Duodenal mucosa (tissue), 2 donors: ENCODE measurements around the gene PHC1.
"Not testable (repeated sequence)": the region's sequence is repeated elsewhere in the genome, so short reads cannot be mapped to it uniquely, and the experiment has no call there.

Experiments
- H3K27ac ChIP-seq: one replicate; pipeline ENCODE4 v1.7.0; 2013; ENCODE audit warnings: low read depth, low read length
- H3K27me3 ChIP-seq, 2 donors: one replicate each; pipeline ENCODE4 v1.7.0; 2013; ENCODE audit warnings: low read length in 2 of 2, control low read depth in 1 of 2; ENCODE audit not compliant: insufficient read depth in 2 of 2, control insufficient read depth in 1 of 2
- H3K36me3 ChIP-seq, 2 donors: one replicate each; pipeline ENCODE4 v1.7.0; 2013; ENCODE audit warnings: low read length in 2 of 2, control low read depth in 1 of 2; ENCODE audit not compliant: insufficient read depth in 2 of 2, control insufficient read depth in 1 of 2
- H3K4me1 ChIP-seq, 2 donors: one replicate each; pipeline ENCODE4 v1.7.0; 2013; ENCODE audit warnings: low read length in 2 of 2, control low read depth in 1 of 2; ENCODE audit not compliant: insufficient read depth in 2 of 2, control insufficient read depth in 1 of 2
- H3K4me3 ChIP-seq, 2 donors: one replicate each; pipeline ENCODE4 v1.7.0; 2013; ENCODE audit warnings: low read length in 2 of 2, low read depth in 1 of 2
- H3K9ac ChIP-seq, 2 donors: one replicate each; pipeline ENCODE4 v1.7.0; 2013; ENCODE audit warnings: low read length in 2 of 2, low read depth in 1 of 2
- H3K9me3 ChIP-seq, 2 donors: one replicate each; pipeline ENCODE4 v1.7.0; 2013; ENCODE audit warnings: low read length in 2 of 2, control low read depth in 1 of 2; ENCODE audit not compliant: control insufficient read depth in 1 of 2

Gene PHC1

DNA sequence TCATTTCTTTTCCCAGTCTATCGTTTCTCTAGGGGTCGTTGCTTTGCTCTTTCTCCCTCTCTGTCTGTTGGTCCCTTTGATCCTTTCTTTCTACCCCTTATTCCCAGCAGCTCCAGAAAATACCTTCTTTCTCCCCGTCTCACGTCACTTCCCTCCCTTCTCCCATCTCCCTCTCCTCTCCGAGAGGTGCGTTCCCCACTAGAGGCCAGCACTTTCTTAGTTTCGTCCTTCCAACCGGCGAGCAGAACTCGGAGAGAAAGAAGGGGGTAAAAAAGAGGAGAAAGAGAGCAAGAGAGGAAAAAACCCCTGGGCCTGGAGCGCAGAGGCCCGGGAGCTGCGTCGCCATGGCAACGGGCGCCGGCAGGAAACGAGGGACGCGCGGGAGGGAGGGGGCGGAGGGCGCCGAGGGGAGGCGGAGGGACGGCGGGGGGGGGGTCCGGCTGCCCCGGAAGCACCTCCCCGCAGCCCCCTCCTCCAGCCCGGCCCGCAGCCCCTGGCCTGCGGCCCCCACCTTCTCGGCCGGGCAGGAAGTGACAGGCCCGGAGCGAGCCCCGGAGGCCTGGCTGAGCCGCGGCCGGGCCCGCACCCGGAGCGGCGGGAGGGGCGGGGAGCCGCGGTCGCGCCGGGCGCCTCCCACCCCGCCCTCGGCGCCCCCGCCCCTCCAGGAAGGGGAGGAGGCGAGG lies at the start of gene PHC1:
PHC1 (plus strand) TSS at position 477 of the 683 bp plus-strand sequence. CDS start 3,169 bp downstream, outside the sequence.
- H3K4me3 ChIP-seq = peak within 1 kb of the TSS; percentile 81 to 91
- peak within 1 kb of the TSS; percentile 58 to 68 for H3K9ac ChIP-seq
- not testable (repeated sequence) for H3K36me3 ChIP-seq, H3K9me3 ChIP-seq, H3K27me3 ChIP-seq
- H3K27ac ChIP-seq = peak within 1 kb of the TSS; percentile 77
- peaks cover 16 to 17% of the 10 kb centered on the region in 2 donors for H3K4me1 ChIP-seq

DNA sequence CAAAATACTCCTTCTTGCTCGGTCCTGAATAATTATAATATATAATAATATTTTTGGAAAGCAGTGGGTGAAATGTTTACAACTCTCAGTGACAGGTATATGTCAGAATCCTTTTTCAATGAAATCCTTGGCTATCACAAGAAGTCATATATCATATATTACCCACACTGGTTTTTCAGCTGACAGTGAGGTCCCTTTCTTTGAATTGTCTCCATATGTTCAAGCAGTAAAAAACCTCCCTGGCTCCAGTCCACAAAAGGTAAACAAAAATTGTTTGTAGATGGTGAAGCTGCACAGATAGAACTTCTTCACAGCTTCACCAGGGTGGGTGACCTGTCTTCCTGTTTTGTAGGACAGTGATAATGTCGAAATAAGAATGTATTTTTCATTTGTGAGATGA lies 47.9 kb upstream of the PHC1 start:
- H3K27me3 ChIP-seq = no peaks in the 10 kb centered on the region
- H3K9me3 ChIP-seq = no peaks in the 10 kb centered on the region
- H3K4me3 ChIP-seq = no peak overlapping the region
- H3K9ac ChIP-seq = no peak overlapping the region
- H3K36me3 ChIP-seq = no peaks in the 10 kb centered on the region
- H3K4me1 ChIP-seq = no peaks in the 10 kb centered on the region
- no peak overlapping the region for H3K27ac ChIP-seq

DNA sequence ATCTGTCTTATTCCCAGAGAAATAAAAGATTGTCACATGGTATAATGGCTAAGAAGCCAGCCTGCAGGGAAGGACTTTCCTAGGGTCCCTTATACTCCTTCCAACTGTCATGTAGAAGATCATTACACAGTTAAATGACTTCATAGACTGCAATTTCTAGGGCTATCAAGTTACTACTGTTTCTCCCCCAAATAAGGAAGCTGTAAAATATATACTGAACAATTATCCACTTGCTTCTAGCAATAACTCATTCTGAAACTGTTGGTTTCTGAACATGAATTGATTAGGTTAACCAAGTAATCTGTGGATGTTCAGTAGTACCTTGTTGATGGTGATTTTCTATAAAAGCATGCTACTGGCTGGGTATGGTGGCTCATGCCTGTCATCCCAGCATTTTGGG lies 47.3 kb upstream of the PHC1 start:
- Histone ChIP-seq H3K9ac (no peak overlapping the region), H3K27ac (no peak overlapping the region), H3K4me3 (no peak overlapping the region), H3K9me3 (no peaks in the 10 kb centered on the region), H3K27me3 (no peaks in the 10 kb centered on the region), H3K36me3 (no peaks in the 10 kb centered on the region), H3K4me1 (no peaks in the 10 kb centered on the region)

DNA sequence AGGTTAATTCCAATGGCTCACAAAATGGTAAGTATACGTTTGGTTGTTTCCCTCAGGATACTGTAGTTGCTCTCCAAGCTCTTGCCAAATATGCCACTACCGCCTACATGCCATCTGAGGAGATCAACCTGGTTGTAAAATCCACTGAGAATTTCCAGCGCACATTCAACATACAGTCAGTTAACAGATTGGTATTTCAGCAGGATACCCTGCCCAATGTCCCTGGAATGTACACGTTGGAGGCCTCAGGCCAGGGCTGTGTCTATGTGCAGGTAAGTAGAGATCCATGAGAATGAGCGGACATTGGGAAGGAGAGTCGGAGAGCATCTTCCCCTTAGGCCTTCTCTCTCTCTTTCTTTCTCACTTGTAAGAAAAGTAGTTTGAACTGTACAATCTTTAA lies 46.5 kb upstream of the PHC1 start:
- H3K4me1 ChIP-seq = no peaks in the 10 kb centered on the region
- H3K9ac ChIP-seq = no peak overlapping the region
- H3K27me3 ChIP-seq = no peaks in the 10 kb centered on the region
- no peaks in the 10 kb centered on the region for H3K36me3 ChIP-seq
- H3K9me3 ChIP-seq = no peaks in the 10 kb centered on the region
- no peak overlapping the region for H3K27ac ChIP-seq
- H3K4me3 ChIP-seq = no peak overlapping the region

DNA sequence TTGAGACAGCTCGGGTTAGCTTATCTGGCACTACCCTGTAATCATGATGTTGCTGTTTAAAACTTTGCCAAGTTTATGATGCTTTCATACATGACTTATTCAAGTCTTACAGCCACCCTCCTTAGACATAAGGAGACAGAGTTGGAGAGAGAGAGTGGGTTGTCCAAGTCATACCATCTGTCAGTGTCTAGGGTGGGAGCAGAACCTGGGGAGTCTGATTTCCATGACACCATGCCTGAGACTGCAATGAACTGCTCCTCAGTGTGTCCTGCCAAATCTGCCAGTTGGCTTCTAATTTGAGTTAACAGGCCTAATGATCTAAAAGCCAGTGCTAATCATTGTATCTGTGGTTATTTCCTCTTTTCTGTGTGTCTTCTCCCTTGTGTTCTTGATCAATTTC lies 43.7 kb upstream of the PHC1 start:
- Histone ChIP-seq H3K4me3 (no peak overlapping the region), H3K9me3 (no peaks in the 10 kb centered on the region), H3K27me3 (no peaks in the 10 kb centered on the region), H3K27ac (no peak overlapping the region), H3K36me3 (no peaks in the 10 kb centered on the region), H3K4me1 (no peaks in the 10 kb centered on the region), H3K9ac (no peak overlapping the region)

DNA sequence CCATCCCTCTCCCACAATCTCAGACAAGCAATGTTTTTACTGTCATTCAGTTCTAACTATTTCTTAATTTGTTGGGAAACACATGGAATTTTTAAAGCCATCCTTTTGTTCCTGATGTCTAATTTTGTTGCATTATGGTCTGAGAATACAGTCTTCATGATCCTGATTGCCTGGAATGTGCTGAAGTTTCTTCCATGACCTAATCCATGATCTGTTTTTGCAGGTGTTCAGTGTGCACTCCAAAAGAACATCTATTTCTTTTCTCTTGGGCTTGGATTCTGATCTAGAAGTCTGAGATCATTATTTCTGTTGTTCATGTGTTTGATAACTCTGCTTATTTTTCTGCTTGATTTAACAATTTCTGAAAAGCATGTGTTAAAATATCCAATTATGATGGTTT lies 43.2 kb upstream of the PHC1 start:
- H3K9ac ChIP-seq = no peak overlapping the region
- H3K4me3 ChIP-seq = no peak overlapping the region
- no peak overlapping the region for H3K27ac ChIP-seq
- H3K27me3 ChIP-seq = no peaks in the 10 kb centered on the region
- H3K4me1 ChIP-seq = no peaks in the 10 kb centered on the region
- no peaks in the 10 kb centered on the region for H3K9me3 ChIP-seq
- no peaks in the 10 kb centered on the region for H3K36me3 ChIP-seq

DNA sequence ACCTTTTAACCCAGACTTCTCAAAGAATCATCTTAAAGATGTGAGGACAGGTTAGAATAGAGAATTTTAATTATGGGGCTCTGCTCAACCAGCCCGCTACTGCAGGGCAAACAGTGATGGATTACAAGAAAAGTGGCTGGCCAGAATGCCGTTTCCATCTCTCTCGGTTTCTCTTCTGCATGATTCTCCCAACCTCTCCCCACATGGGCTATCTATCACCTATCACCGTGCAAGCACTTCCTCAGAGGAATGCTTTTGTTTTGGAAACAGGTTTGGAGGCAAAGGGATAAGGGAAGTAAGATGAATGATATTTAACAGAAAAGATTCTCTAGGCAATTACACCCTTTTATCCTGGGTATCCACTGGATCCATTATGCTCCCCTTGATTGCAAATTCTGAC lies 37.4 kb upstream of the PHC1 start:
- H3K36me3 ChIP-seq = no peaks in the 10 kb centered on the region
- no peaks in the 10 kb centered on the region for H3K9me3 ChIP-seq
- H3K27me3 ChIP-seq = no peaks in the 10 kb centered on the region
- H3K27ac ChIP-seq = no peak overlapping the region
- no peaks in the 10 kb centered on the region for H3K4me1 ChIP-seq
- no peak overlapping the region for H3K4me3 ChIP-seq
- H3K9ac ChIP-seq = no peak overlapping the region

DNA sequence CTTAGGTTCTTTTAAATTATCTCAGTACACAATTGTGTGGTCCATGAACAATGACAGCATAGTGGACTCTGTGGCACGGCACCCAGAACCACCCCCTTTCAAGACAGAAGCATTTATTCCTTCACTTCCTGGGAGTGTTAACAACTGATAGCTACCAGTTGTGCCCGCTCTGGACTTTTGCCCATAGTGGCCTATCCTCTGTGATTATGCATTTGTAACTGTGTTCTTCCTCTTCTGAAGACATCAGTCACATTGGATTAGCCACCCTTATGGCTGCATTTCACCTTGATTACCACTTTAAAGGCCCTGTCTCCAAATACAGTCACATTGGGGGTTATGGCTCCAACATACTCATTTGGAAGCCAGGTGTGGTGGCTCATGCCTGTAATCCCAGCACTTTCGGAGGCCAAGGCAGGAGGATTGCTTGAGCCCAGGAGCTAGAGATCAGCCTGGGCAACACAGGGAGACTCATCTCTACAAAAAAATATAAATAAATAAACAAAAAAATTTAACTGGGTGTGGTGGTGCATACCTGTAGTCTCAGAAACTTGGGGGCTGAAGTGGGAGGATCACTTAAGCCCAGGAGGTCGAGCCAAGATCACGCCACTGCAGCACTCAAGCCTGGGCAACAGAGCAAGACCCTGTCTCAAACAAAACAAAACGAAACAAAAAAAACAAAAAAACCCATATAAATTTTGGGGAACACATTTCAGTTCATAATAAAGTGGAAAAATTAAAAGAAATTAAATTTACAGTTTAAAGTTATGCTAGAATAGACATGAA lies 27.6 kb upstream of the PHC1 start:
- no peaks in the 10 kb centered on the region for H3K27me3 ChIP-seq
- no peak overlapping the region for H3K9ac ChIP-seq
- no peak overlapping the region for H3K27ac ChIP-seq
- H3K36me3 ChIP-seq = no peaks in the 10 kb centered on the region
- no peaks in the 10 kb centered on the region for H3K9me3 ChIP-seq
- H3K4me1 ChIP-seq = no peaks in the 10 kb centered on the region
- H3K4me3 ChIP-seq = no peak overlapping the region

DNA sequence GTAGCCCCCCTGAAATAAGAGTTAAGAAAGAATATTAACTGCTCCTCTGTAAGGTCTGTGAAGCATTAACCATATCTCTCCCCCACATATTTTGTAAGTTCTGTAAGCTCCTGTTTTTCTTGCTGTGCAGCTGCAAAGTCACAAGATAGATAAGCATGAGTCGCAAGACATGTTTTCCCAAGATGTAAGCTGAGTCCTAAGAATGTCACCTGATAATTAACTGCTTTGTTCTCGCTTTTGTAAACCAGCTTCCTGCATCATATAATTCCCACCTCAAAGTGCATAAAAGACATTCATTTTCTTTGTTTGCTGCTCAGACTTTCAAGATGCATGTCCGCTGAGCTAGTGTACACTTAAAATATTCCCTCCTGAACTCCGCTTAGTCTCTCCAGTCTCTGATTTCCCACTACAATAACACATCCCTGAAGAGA lies 27.0 kb upstream of the PHC1 start:
- Histone ChIP-seq H3K9ac (no peak overlapping the region), H3K36me3 (no peaks in the 10 kb centered on the region), H3K27me3 (no peaks in the 10 kb centered on the region), H3K4me3 (no peak overlapping the region), H3K27ac (no peak overlapping the region), H3K9me3 (no peaks in the 10 kb centered on the region), H3K4me1 (no peaks in the 10 kb centered on the region)

DNA sequence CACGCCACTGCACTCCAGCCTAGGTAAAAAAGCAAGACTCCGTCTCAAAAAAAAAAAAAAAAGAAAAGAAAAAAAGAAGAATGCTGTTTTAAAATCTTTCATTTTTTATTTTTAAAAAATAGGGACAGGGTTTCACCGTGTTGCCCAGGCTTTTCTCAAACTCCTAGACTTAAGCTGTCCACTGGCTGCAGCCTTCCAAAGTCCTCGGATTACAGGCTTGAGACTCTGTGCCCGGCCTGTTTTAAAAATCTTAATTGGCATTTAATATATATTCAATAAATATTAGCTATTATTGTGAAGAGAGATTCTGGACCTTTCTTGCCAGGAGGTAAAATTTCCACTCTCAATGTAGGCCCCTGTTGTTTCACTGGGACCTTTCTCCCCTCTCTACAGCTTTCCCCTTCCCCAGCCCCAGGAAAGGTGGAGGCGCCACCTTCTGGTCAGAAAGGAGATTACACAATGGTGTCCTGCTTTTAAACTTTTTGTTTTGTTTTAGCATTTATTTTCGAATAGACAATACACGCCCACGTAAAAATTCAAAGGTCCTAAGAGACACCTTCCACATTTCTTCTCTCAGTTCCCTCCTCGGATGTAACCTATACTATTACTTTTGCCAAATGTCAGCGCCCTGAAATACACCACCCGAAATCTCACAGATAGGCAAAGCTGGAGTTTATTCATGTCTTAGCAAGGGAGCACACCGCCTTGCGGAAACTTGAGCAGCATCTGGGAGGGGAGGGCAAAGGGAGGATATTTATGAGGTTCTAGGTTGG lies 23.8 kb upstream of the PHC1 start:
- Histone ChIP-seq H3K9ac (peak overlapping the region in 1 of 2 donors; percentile 66), H3K27me3 (no peaks in the 10 kb centered on the region), H3K9me3 (no peaks in the 10 kb centered on the region), H3K27ac (no peak overlapping the region), H3K36me3 (no peaks in the 10 kb centered on the region), H3K4me1 (no peaks in the 10 kb centered on the region), H3K4me3 (peak overlapping the region; percentile 63 to 76)
